IPS-15b (cell line): ENCODE results near the gene FEZ2.

Source experiments
- H3K27me3 ChIP-seq: one replicate; pipeline ENCODE4 v1.6.1; 2013; ENCODE audit warnings: low read length; ENCODE audit not compliant: control insufficient read depth, insufficient read depth
- H3K36me3 ChIP-seq: one replicate; pipeline ENCODE4 v1.6.1; 2013; ENCODE audit warnings: low read length; ENCODE audit not compliant: control insufficient read depth, insufficient read depth
- H3K4me1 ChIP-seq: one replicate; pipeline ENCODE4 v1.6.1; 2013; ENCODE audit warnings: mild to moderate bottlenecking, low read length; ENCODE audit not compliant: control insufficient read depth, insufficient read depth
- H3K4me3 ChIP-seq: one replicate; pipeline ENCODE4 v1.5.1; 2013; ENCODE audit warnings: low read depth, low read length
- H3K9ac ChIP-seq: one replicate; pipeline ENCODE4 v1.6.1; 2013; ENCODE audit warnings: low read depth, mild to moderate bottlenecking, low read length
- H3K9me3 ChIP-seq: one replicate; pipeline ENCODE4 v1.6.1; 2013; ENCODE audit warnings: mild to moderate bottlenecking, low read length; ENCODE audit not compliant: control insufficient read depth, insufficient read depth

FEZ2 gene

DNA sequence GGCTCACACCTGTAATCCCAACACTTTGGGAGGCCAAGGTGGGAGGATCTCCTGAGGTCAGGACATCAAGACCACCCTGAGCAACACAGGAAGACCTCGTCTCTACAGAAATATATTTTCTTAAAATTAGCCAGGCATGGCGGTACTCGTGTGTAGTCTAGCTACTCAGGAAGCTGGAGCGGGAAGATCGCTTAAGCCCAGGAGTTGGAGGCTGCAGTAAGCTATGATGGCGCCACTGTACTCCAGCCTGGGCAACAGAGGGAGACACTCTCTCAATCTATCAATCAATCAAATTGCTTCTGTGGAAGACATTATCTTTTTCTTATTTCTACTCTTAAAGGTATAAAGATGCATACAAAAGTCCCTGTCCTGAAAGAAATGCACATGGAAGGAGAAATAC, 11.3 kb downstream of the FEZ2 start:
- no peak overlapping the region for H3K9ac ChIP-seq
- H3K27me3 ChIP-seq = no peaks in the 10 kb centered on the region
- no peak overlapping the region for H3K4me3 ChIP-seq
- H3K36me3 ChIP-seq = no peaks in the 10 kb centered on the region
- H3K4me1 ChIP-seq = no peaks in the 10 kb centered on the region
- H3K9me3 ChIP-seq = no peaks in the 10 kb centered on the region

DNA sequence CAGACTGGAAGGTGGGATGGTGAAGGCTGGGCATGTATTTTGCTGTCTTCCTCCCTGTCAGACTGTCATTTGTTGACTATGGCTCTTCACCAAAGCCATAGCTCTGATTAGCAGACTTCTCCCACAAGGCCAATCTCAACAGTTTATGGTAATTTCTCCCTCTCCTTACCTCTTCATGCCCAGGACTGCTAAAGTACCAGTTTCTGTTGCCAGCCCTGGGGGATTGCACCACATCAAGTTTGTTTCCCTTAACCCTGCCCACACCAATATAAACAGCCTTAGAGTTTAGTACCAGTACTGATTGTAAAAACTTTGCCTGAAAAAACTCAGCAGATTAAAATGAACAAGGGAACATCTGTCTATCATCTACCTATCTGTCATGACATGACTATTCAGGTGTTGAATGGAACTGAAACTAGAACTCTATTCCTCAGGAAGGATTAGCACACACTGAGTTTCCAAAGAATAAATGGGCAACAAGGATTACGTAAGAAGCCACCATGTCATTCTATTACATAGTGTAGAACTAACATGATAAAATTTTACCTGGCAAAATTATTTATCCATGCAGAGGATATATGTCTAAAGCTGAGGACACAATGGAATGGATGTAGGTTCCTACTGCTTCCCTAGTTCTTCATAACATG, 13.7 kb downstream of the FEZ2 start:
- Histone ChIP-seq H3K9me3 (no peaks in the 10 kb centered on the region), H3K27me3 (no peaks in the 10 kb centered on the region), H3K36me3 (no peaks in the 10 kb centered on the region), H3K4me1 (no peaks in the 10 kb centered on the region), H3K4me3 (no peak overlapping the region), H3K9ac (no peak overlapping the region)

DNA sequence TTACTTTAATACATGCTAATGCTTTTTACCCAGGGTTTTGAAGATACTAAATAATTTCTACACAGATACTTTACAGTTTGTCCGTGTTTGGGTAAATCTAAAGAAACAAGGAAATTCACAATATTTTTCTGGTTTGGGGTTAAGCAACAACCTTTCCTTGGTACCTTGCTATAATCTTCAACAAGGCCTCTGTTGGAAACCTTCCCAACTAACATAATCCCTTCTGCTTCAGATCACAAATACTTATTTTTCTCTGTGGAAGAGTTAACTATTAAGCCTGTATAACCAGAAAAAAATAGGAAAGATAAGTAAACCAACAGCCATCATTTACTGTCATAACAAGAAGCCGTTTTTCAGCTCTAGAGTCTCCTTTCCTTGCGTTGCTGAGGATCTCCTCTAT, 15.0 kb downstream of the FEZ2 start:
- H3K4me1 ChIP-seq = no peaks in the 10 kb centered on the region
- no peaks in the 10 kb centered on the region for H3K9me3 ChIP-seq
- no peak overlapping the region for H3K4me3 ChIP-seq
- peaks cover 7% of the 10 kb centered on the region for H3K36me3 ChIP-seq
- no peaks in the 10 kb centered on the region for H3K27me3 ChIP-seq
- no peak overlapping the region for H3K9ac ChIP-seq

GRCh38 chr2:36582538-36582937, 15.4 kb downstream of the FEZ2 start:
- H3K36me3 ChIP-seq = peaks cover 7% of the 10 kb centered on the region
- no peak overlapping the region for H3K4me3 ChIP-seq
- no peaks in the 10 kb centered on the region for H3K9me3 ChIP-seq
- H3K9ac ChIP-seq = no peak overlapping the region
- H3K27me3 ChIP-seq = no peaks in the 10 kb centered on the region
- H3K4me1 ChIP-seq = no peaks in the 10 kb centered on the region

- peaks cover 7% of the 10 kb centered on the region for H3K36me3 ChIP-seq
- H3K4me1 ChIP-seq = no peaks in the 10 kb centered on the region
- no peaks in the 10 kb centered on the region for H3K9me3 ChIP-seq
- H3K27me3 ChIP-seq = no peaks in the 10 kb centered on the region
- H3K4me3 ChIP-seq = no peak overlapping the region
- no peak overlapping the region for H3K9ac ChIP-seq
These were observed 18.7 kb downstream of the FEZ2 start for GRCh38 chr2:36579297-36579664.

GRCh38 chr2:36578343-36579296, 19.3 kb downstream of the FEZ2 start:
- Histone ChIP-seq H3K9me3 (no peaks in the 10 kb centered on the region), H3K4me3 (no peak overlapping the region), H3K9ac (no peak overlapping the region), H3K36me3 (peaks cover 7% of the 10 kb centered on the region), H3K27me3 (no peaks in the 10 kb centered on the region), H3K4me1 (no peaks in the 10 kb centered on the region)

GRCh38 chr2:36577884-36578283, 20.1 kb downstream of the FEZ2 start:
- H3K9ac ChIP-seq = no peak overlapping the region
- H3K4me1 ChIP-seq = no peaks in the 10 kb centered on the region
- no peaks in the 10 kb centered on the region for H3K27me3 ChIP-seq
- peaks cover 7% of the 10 kb centered on the region for H3K36me3 ChIP-seq
- H3K4me3 ChIP-seq = no peak overlapping the region
- no peaks in the 10 kb centered on the region for H3K9me3 ChIP-seq

GRCh38 chr2:36574560-36574959, 23.4 kb downstream of the FEZ2 start:
- Histone ChIP-seq H3K4me3 (no peak overlapping the region), H3K27me3 (no peaks in the 10 kb centered on the region), H3K9me3 (no peaks in the 10 kb centered on the region), H3K4me1 (peaks cover 2% of the 10 kb centered on the region), H3K9ac (no peak overlapping the region), H3K36me3 (peaks cover 7% of the 10 kb centered on the region)

- H3K36me3 ChIP-seq = peaks cover 2% of the 10 kb centered on the region
- no peak overlapping the region for H3K4me3 ChIP-seq
- H3K4me1 ChIP-seq = peaks cover 5% of the 10 kb centered on the region
- H3K9me3 ChIP-seq = no peaks in the 10 kb centered on the region
- no peaks in the 10 kb centered on the region for H3K27me3 ChIP-seq
- H3K9ac ChIP-seq = no peak overlapping the region
These were observed 24.8 kb downstream of the FEZ2 start for GRCh38 chr2:36573165-36573564.

DNA sequence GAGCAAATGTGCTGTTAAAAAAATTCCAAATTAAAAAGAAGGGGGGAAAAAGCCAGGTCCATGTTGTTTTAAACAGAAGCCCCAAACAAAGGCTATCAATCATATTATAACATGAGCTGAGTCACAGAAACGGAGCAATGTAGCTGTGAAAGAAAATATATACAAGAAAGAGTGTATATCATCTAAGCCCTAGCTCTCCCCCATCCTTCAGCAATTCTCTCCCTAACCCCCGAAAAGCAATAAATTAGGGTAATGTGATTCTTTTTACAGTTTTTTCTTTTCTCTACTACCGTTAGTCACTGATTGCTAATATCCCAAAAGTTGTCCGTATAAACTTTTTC, 25.3 kb downstream of the FEZ2 start:
- H3K36me3 ChIP-seq = no peaks in the 10 kb centered on the region
- no peaks in the 10 kb centered on the region for H3K9me3 ChIP-seq
- H3K27me3 ChIP-seq = no peaks in the 10 kb centered on the region
- no peak overlapping the region for H3K4me3 ChIP-seq
- H3K4me1 ChIP-seq = peaks cover 6% of the 10 kb centered on the region
- H3K9ac ChIP-seq = no peak overlapping the region

DNA sequence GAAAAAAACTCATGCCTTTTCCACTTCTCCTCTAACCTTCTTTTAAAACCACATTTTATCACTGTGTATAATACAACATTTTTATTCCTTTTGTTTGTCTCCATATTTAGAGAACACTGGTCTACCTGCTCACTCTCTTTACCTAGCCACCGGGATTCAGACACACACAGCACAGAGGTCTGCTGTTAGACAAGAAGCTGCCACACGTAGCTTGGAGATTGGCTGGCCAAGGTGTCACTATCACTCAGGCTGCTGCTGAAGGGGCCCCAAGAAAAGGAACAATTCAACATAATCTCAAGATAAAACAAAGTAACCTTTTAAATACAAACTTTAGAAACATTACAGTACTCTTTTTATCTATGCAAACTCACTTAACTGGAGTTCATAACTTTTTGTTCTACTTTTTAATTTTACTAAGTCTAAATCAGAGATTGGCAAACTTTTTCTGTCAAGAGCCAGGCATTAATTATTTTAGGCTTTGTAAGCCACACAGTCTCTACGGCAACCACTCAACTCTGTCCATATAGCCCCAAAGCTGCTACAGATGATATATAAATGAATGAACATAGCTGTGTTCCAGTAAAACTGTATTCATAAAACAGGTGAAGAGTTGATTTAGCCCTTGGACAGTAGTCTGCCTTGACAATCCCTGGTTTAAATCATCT, 25.8 kb downstream of the FEZ2 start:
- Histone ChIP-seq H3K36me3 (no peaks in the 10 kb centered on the region), H3K4me1 (peaks cover 6% of the 10 kb centered on the region), H3K4me3 (no peak overlapping the region), H3K9ac (no peak overlapping the region), H3K9me3 (no peaks in the 10 kb centered on the region), H3K27me3 (no peaks in the 10 kb centered on the region)

DNA sequence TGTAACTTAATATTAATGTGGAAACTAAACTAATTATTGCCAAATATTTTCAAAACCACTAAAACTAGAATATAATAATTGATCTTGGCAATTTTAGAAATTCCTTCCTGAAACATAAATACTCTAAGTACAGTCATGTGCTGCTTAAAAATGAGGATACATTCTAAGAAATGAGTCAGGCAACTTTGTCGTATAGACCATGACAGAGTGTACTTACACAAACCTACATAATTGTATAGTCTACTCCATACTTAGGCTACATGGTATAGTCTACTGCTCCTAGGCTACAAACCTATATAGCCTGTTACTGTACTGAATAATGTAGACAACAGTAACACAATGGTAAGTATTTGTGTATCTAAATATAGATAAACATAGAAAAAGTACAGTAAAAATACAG, 27.6 kb downstream of the FEZ2 start:
- no peaks in the 10 kb centered on the region for H3K9me3 ChIP-seq
- H3K36me3 ChIP-seq = no peaks in the 10 kb centered on the region
- no peaks in the 10 kb centered on the region for H3K27me3 ChIP-seq
- H3K9ac ChIP-seq = no peak overlapping the region
- peaks cover 6% of the 10 kb centered on the region for H3K4me1 ChIP-seq
- H3K4me3 ChIP-seq = no peak overlapping the region
